ENCODE measurements around the gene ZYX.
"Not testable (repeated sequence)": the region's sequence is repeated elsewhere in the genome, so short reads cannot be mapped to it uniquely, and the experiment has no call there.

ZYX gene

GRCh38 chr7:143384661-143385631, 3.8 kb downstream of the ZYX start:
- DNase-seq (ENCODE audit: low spot score): no peak

GRCh38 chr7:143385891-143386781, 5.0 kb downstream of the ZYX start:
- no peak for DNase-seq (ENCODE audit: low spot score)

GRCh38 chr7:143387156-143387975, 6.2 kb downstream of the ZYX start:
- no peak for DNase-seq (ENCODE audit: low spot score)

- DNase-seq (ENCODE audit: low spot score): no peak
Measured at GRCh38 chr7:143388051-143388450, 6.9 kb downstream of the ZYX start.

- no peak for DNase-seq (ENCODE audit: low spot score)
Measured at GRCh38 chr7:143388491-143389101, 7.5 kb downstream of the ZYX start.

- DNase-seq (ENCODE audit: low spot score): no peak
Measured at GRCh38 chr7:143389316-143390103, 8.4 kb downstream of the ZYX start.

- no peak for DNase-seq (ENCODE audit: low spot score)
Measured at GRCh38 chr7:143390104-143390772, 9.1 kb downstream of the ZYX start.

GRCh38 chr7:143390773-143391317, 9.7 kb downstream of the ZYX start:
- no peak for DNase-seq (ENCODE audit: low spot score)

- no peak for DNase-seq (ENCODE audit: low spot score)
Measured at GRCh38 chr7:143391462-143392404, 10.6 kb downstream of the ZYX start.

GRCh38 chr7:143392427-143392826, 11.3 kb downstream of the ZYX start:
- DNase-seq (ENCODE audit: low spot score): not testable (repeated sequence)

- DNase-seq (ENCODE audit: low spot score): no peak
Measured at GRCh38 chr7:143392875-143393266, 11.7 kb downstream of the ZYX start.

- no peak for DNase-seq (ENCODE audit: low spot score)
Measured at GRCh38 chr7:143393267-143394041, 12.3 kb downstream of the ZYX start.

- DNase-seq (ENCODE audit: low spot score): no peak
Measured at GRCh38 chr7:143394068-143394467, 12.9 kb downstream of the ZYX start.

- no peak for DNase-seq (ENCODE audit: low spot score)
Measured at GRCh38 chr7:143394777-143395176, 13.6 kb downstream of the ZYX start.

GRCh38 chr7:143395187-143396149, 14.3 kb downstream of the ZYX start:
- no peak for DNase-seq (ENCODE audit: low spot score)

- no peak for DNase-seq (ENCODE audit: low spot score)
Measured at GRCh38 chr7:143396182-143396581, 15.0 kb downstream of the ZYX start.

Data from iPS-NIHi11 (cell line).